NCI-H2196 treated with DMSO at 0.1 percent for 48 hours (cell line): ENCODE measurements around the gene CPLX3.

Experiments
- DNase-seq: peaks from one replicate; lab custom pipeline; 2025; ENCODE audit not compliant: unreplicated experiment; lab: John Stamatoyannopoulos, UW

The CPLX3 gene

DNA sequence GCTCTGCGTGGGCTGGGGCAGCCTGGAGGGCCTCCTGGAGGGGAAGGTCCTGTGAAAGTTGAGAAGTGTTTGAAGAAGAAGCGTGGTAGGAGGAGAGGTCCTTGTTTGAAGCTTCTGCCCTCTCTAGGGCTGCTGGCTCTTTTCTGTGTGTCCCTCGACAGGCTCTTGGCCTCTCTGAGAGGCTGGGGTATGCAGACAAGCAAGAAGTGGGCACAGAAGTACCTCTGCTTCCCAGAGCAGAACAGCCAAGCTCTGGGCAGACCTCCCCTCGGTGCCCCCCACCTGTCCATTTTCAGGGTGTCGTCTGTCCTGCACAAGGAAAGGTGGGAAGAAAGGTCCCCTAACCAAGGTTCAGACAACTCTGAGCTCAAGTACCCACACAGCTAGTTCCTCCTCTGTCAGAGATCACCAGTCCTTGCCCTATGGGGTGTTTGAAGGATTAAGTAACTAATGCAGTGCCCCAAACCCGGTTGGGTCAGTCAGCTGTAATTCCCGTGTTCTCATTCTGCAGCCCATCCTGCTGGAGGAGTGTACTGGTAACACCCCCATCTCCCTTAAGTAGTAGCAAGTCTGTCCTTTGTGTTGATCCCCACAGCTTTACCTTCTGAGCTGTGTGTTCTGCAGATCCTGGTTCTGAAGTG lies 38.3 kb upstream of the CPLX3 start:
- no peak for DNase-seq

DNA sequence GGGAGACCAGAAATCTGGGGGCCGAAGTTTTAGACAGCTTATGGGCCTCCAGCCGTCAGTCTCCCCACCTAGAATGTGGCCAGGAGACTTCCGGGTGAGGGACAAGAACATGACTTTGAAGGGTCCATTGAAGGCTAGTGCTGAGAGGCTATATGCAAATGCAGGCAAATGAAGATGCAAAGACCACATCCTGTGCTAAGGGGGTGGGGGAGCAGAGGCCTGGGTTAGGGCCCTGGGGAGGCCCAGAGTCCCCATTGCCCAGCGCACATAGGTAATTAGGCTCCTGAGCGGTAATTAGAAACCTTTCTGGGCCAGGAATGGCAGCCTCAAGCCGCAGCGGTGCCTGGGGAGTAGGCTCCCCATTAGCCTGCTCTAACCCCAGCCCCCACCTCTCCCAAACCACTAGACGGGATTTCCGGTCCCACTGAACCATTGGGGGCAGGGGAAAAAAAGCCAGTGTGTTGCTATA lies 37.7 kb upstream of the CPLX3 start:
- no peak for DNase-seq

DNA sequence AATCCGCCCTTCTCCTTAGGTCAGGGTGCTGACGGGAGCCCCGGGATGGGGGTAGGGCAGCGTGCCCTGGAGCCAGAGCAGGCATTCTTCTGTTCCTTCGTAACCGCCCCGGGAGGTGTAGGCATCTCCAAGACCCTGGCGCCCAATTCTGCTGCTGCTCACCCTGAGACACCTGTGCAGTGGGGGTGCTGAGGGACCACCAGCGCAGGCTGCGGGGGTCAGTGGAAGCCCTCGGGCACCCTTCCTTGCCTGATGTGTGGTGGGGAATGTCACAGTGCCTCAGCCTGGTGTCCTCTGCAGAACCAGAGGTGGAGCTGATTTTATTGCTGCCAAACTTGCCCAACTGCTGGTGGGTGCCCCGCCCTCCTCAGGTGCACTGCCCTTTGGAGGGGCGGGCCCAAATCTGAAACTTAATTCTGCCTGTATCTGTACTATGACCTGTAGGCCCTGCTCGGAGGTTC lies 37.2 kb upstream of the CPLX3 start:
- no peak for DNase-seq

DNA sequence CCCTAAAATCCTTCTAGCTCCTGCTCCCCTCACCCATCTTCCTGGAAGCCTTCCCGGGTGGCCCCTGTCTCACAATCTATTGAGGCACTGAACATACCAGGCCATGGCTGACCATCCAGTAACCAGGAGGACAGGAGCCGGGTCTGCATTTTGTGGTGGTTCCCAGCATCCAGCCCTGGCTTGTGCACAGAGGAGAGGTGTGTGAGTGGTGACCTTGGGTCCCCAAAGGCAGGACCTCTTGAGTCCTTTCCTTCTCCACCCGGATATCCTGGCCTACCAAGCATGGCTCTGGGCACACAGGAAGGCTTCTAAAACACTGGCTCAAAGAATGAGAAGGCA lies 36.7 kb upstream of the CPLX3 start:
- DNase-seq: no peak

DNA sequence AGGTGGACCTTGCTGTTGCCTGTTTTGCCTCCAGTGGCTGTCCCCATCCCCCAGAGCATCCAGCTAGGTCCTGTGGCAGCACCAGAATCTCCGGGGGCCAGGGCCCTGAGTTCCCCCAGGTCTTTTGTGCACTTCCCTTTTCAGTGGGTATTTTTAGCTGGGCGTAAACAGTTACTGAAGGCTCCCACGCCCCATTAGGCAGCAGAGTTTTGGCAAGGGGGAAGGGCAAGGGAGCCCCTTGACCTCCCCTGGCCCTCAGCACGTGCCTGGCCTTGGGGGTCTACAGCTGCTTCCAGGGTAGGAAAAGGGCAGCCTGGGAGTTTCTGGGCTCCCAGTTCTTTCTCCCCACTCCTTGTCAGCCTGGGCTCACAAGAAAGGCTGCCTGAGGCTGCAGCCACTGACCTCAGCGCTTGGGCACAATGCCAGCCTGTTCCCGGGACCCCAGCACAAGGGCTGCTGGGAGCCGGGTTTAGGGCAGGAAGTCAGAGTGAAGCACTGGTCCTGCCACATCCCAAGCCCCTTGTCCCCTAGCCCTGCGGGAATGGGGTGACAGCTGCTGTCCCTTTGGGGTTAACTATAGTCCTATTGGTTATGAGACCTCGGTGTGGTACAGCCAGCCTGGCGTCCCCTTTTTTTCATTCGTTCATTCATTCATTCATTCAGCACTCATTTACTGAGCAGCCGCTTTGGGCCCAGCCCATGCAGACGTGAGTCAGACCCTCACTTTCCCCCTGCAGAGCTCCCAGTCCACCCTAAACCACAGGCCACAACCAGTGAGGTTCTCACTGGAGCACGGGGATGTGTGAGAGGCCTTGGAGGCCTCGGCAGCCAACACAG lies 36.1 kb upstream of the CPLX3 start:
- no peak for DNase-seq

DNA sequence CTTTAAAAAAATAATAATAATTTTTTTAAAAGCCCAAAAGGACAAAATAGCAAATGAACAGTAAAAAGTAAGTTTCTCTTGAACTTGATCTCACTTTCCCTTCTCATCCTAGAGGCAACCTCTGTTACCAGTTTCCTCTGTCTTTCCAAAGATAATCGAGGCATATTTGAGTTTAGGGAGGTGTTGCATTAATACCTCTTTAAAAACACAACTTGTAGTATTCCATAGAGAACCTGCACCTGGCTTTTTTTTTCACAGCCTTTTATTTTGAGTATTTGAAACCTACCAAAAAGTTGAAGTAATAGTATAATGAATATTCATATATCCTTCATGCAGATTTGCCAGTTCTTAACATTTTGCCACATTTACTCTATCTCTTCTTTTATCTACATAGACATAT lies 35.4 kb upstream of the CPLX3 start:
- no peak for DNase-seq

DNA sequence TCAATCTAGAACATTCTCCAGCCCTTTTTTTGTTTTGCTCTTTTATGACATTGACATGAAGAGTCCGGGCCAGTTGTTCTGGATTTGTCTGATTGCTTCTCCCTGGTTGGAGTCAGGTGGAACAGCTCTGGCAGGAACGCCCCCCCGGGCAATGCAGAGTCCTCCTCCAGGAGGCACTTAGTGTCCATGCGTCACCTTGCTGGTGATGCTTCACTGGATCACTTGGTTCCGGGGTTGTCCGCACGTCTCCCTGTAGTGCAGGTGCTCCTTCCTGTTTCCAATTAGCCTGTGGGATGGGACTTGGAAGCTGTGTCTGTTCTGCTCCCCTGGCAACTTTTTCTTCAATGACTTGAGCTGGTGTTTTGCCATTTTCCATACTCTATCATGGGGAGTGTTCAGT lies 34.8 kb upstream of the CPLX3 start:
- no peak for DNase-seq

DNA sequence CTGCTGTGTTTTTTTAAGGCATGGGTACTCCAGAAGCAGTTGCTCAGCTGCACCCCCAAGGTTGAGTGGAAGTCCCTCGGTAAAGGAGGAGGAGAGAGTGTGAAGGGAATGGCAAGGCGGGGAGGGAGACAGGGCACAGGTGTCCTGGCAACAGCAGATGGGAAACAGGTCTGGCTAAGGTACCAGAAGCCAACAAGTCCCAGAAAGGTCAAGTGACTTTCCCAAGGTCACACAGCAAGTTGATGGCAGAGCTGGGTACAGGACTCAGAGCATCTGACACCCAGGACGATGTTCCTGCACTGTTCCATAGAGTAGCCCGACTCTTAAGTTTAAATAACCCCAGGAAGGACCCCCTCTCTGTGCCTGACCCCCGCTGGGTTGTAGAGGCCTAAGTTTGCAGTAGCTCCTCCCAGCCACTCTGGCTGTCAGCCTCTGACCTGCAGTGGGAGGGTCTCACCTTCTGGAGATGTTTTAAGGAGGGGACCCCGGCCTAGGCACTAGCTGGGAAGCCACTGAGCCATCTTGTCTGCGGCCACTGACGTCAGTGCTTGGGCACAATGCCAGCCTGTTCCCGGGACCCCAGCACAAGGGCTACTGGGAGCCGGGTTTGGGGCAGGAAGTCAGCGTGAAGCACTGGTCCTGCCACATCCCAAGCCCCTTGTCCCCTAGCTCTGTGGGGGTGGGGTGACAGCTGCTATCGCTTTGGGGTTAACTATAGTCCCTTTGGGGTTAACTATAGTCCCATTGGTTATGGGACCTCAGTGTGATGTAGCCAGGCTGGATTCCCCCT lies 34.0 kb upstream of the CPLX3 start:
- no peak for DNase-seq

DNA sequence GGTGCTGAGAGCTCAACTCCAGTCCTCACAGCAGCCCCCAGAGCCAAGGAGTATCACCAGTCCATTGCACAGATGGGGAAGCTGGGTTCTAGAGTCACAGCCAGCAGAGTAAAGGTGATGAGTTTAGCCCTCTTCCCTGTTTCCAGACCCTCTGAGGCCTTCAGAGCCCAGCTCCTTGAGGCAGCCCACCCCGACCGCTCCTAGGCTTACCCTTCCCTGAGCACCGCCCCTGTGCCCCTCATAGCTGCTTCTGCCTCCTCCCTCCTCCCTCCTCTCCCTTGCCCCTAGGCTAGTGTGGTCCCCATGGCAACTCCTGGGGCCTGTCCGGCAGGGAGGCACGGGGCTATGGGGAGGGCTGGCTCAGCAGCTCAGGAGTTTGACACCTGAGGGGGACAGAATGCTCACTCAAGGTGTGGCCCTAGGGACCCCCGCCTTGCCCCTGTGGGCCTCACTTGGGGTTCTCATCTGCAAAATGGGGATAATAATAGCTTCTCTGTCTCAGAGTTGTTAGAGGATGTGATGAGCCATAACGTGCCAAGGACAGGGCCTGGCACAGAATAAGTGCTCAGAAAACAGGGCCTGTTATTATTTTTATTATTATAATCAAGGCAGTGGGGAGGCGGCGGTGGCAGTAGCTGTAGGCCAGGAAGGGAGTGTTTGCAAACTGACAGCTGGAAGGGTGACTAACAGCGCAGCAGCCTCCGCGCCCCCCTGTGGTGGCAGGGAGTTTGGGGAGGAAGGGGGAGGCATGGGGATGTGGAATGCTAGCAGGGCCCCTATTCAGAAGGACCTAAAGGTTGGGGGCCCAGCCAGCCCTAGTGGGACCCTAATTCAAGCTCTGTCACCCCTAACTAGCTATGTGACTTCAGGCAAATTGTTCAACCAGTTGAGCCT lies 33.0 kb upstream of the CPLX3 start:
- DNase-seq: no peak

DNA sequence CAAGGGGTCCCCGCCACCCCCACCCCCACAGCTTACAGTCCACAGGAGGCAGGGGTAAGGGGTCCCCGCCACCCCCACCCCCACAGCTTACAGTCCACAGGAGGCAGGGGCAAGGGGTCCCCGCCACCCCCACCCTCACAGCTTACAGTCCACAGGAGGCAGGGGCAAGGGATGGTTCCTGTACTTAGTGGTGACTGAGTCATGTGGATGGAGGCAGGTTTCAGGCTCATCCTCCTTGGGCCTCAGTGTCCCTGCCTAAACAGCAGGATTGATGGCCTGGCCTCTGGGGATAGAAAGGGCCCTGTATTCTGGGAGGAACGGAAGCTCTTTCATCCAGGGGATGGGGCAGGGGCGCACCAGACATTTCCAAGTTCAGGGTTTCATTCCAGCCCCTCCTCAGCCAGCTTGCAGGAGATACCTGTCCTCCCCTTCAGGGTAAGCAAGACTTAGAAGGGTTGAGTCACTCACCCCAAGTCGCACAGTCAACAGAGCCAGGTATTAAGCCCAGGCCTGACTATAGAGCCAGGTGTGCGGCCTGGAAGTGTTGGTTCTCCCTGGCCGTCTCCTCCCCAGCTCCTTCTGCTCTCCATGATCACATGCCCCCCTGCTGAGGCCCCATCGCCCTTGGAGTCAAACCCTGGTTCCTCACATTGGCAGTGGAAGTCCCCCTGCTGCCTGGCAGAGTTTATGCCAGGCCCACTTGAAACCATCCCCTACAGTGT lies 32.0 kb upstream of the CPLX3 start:
- no peak for DNase-seq

DNA sequence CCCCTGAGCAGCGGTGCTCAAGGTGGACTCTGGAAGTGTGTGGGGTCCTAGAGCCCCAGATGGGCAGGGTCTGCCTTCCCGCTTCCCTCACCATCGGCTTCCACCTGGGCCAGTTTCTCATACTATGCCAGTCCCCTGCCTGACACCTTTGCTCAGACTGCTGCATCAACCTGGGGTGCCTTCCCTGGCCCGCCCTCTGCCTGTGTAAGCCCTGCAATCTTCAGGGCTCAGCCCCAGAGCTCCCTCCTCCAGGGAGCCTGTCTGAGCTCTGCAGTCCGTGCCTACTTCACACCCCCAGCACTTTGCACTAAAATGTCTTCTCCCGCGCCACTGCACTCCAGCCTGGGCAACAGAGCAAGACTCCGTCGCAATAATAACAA lies 31.5 kb upstream of the CPLX3 start:
- DNase-seq: no peak

DNA sequence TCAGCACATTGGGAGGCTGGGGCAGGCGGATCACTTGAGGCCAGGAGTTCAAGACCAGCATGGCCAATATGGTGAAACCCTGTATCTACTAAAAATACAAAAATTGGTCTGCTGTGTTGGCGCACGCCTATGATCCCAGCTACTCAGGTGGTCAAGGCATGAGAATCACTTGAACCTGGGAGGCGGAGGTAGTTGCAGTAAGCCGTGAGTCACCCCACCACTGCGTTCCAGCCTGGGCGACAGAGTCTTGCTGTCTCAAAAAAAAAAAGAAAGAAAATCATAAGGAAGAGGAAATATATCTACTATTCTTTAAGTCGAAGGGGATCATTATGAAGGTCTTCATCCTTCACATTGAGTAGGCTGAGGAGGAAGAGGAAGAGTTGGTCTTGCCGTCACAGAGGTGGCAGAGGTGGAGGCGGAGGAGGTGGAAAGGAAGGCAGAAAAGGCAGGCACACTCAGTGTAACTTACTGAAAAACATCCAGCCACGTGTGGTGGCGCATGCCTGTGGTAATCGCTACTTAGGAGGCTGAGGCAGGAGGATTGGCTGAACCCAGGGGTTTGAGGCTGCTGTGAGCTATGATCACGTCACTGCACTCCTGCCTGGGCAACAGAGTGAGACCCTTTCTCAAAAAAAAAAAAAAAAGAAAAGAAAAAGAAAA lies 30.3 kb upstream of the CPLX3 start:
- no peak for DNase-seq

DNA sequence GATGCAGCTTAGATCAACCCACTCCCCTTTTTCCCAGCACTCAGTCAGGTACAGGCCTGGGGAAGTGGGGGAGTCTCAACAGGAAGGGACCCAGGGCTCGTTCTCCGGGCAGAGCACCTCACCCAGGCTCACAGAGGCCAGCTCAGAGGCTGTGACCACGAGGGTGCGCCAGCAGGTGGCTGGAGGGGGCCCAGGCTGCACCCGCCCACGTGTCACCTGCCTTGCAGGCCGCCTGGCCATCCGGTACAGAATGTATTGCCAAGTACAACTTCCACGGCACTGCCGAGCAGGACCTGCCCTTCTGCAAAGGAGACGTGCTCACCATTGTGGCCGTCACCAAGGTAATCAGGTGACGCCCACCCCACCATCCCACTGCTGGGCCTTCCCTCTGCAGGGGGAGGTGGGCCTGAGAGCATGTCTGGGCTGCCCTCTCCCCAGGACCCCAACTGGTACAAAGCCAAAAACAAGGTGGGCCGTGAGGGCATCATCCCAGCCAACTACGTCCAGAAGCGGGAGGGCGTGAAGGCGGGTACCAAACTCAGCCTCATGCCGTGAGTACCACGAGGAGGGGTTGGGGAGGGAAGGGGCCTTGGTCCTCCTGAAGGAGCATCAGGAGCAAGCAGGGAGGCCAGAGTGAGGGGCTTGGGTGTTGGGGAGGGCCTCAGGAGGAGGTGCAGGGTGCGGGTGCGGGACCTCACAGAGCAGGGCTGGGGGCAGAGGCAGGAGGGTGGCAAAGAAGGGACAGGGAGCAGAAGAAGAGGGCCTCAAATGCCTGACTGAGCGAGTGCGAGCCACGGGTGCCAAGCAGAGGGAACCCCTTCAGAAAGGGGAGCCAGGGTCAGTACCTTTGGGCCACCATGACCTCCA lies 27.8 kb upstream of the CPLX3 start:
- DNase-seq: no peak

DNA sequence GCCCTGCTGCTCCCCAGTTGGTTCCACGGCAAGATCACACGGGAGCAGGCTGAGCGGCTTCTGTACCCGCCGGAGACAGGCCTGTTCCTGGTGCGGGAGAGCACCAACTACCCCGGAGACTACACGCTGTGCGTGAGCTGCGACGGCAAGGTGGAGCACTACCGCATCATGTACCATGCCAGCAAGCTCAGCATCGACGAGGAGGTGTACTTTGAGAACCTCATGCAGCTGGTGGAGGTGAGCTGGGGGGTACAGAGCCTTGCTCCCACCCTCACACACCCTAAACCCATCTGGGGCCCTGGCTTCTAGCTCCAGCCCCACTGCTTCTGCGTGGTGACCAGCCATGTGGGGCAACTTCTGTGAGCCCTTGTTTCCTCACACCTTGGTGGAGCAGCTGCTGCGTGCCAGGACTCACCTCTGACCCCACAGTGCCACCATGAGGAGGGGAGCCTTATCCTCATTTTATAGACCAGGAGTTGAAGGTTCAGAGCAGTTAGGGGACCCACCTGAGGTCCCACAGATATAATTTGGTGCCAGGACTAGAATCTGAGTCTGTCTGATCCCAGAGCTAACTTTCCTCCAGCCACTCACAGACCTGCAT lies 27.1 kb upstream of the CPLX3 start:
- no peak for DNase-seq

DNA sequence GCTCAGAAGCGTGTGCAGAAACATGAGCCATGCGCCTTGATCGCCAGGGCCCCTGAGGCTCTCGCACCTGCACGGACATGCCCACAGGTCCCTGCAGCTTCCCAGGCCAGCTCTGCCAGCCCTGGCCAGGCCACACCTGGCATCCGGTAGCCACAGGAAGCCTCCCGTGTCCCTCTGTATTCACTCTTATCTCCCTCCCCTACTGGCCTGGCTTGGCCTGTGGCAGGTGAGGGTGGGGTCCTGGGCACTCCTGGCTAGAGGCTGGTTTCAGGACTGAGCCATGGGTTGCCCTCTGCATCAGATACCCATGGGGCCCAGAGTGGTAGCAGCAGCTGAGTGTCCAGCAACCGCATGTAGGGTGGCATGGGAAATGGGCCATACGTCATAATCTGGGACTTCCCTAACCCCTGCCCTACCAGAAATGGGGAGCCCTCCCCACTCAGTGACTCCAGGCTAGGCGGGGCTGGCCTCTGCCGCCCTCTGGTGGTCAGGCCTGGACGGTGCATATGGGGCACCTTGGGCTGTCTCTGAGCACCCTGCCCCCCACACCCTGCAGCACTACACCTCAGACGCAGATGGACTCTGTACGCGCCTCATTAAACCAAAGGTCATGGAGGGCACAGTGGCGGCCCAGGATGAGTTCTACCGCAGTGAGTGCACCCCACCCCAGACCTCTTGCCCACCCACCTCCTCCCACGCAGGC lies 26.4 kb upstream of the CPLX3 start:
- peak; percentile 62 for DNase-seq

DNA sequence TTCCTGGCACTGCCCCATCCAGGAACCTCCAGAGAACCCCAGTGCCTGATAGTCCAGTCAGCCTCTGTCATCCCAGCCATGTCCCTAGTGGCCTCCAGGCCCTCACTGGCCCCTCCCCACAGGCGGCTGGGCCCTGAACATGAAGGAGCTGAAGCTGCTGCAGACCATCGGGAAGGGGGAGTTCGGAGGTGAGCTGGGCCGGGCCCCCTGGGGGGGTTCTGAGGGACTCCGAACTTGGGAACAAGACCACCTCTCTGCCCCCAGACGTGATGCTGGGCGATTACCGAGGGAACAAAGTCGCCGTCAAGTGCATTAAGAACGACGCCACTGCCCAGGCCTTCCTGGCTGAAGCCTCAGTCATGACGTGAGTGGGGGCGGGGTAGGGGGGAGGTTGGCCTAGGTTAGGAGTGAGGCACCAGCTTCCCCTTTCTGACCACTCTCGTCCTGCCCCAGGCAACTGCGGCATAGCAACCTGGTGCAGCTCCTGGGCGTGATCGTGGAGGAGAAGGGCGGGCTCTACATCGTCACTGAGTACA lies 25.8 kb upstream of the CPLX3 start:
- DNase-seq: no peak

DNA sequence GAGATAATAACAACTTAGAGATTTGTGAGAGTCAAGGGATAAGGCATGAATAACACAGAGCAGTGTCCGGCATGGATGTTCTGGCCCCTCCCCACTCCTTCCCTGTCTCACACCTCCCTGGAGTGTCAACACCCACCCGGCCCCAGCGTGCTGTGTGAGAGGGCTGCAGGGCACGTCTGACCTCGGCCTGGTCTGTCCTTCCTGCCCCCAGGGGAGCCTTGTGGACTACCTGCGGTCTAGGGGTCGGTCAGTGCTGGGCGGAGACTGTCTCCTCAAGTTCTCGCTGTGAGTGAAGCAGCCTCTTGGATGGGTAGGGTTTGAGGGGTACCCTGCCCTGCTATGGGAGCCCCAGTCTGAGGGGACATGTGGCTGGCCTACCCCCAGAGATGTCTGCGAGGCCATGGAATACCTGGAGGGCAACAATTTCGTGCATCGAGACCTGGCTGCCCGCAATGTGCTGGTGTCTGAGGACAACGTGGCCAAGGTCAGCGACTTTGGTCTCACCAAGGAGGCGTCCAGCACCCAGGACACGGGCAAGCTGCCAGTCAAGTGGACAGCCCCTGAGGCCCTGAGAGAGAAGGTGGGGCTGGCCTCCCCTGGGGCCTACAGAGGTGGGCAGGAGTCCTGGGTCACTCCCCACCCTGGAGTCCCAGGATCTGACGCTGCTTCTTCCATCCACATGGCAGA lies 25.0 kb upstream of the CPLX3 start:
- no peak for DNase-seq
